ENCODE results near the gene ANKRD13A. TPM values are rescaled to one million over a fixed set of nuclear protein-coding genes. Genes with fewer than 3 reads are reported as not detected.

Gene ANKRD13A
- total and polyA plus RNA-seq, 2 donors (not counting 3 experiments of a cell fraction or from before 2014, with no cell fraction given): 37.0 to 43.9 TPM

- Histone ChIP-seq H3K9me3 (replicated peaks; ENCODE audit: control insufficient read depth, insufficient read depth, low read length) (no peaks in the 10 kb centered on the region), H3K9me1 (replicated peaks; ENCODE audit: control insufficient read depth, extremely low read depth, insufficient read depth, low read length) (no peaks in the 10 kb centered on the region), H3K4me3 (replicated peaks in 1 of 3; ENCODE audit: insufficient read depth in 1 of 3, low read depth in 1 of 3, low read length in 3 of 3) (no peak overlapping the region), H3K36me3 (ENCODE audit: control insufficient read depth in 2 of 2, extremely low read depth in 1 of 2, insufficient read depth in 2 of 2, low read length in 2 of 2) (peaks cover 6 to 7% of the 10 kb centered on the region in 2 experiments), H3K27ac (ENCODE audit: insufficient read depth, low read depth, low read length) (peak overlapping the region; percentile 79), H3K4me2 (ENCODE audit: insufficient read depth, low read length) (no peak overlapping the region), H3K9ac (replicated peaks; ENCODE audit: extremely low read depth, insufficient read depth, low read length) (no peak overlapping the region), H3K4me1 (ENCODE audit: control insufficient read depth, extremely low read depth, insufficient read depth, low read length) (peaks cover 13% of the 10 kb centered on the region), H3K79me2 (ENCODE audit: control insufficient read depth, insufficient read depth, low read length) (peaks cover 16% of the 10 kb centered on the region), H3K27me3 (ENCODE audit: control insufficient read depth in 2 of 2, insufficient read depth in 2 of 2, low read length in 2 of 2) (no peaks in the 10 kb centered on the region), H2AFZ (ENCODE audit: low read depth, low read length) (no peak overlapping the region), H4K20me1 (replicated peaks; ENCODE audit: control insufficient read depth, extremely low read depth, insufficient read depth, low read length) (no peaks in the 10 kb centered on the region)
- ChIA-PET POLR2A (interaction anchor here (0.7 kb wide), 1 partner anchor 25 kb away, joined by 9 read pairs; no protein-coding TSS in a partner anchor), CTCF (interaction anchor here (1.1 kb wide), 1 partner anchor 36 kb away, joined by 4 read pairs; no protein-coding TSS in a partner anchor)
- TF ChIP-seq FOS (IDR thresholded peaks at IDR 0.05; ENCODE audit: borderline replicate concordance, insufficient read depth, low read length): no peak
- TF ChIP-seq MYC (IDR thresholded peaks at IDR 0.05; ENCODE audit: low read depth, low read length): no peak
- no peak for TF ChIP-seq POLR2AphosphoS5 (IDR thresholded peaks at IDR 0.05; ENCODE audit: insufficient read depth, low read depth, low read length)
- TF ChIP-seq MAX (IDR thresholded peaks at IDR 0.05; ENCODE audit: insufficient read depth, insufficient read length): no peak
- no peak for TF ChIP-seq GATA2 (IDR thresholded peaks at IDR 0.05; ENCODE audit: insufficient read depth, insufficient read length, low read depth, low read length)
- TF ChIP-seq CTCF (IDR thresholded peaks at IDR 0.05; ENCODE audit: extremely low read depth in 1 of 2, insufficient read depth in 1 of 2, low read depth in 1 of 2, low read length in 2 of 2): no peak
- TF ChIP-seq POLR2A (IDR thresholded peaks at IDR 0.05; ENCODE audit: low read depth, low read length): no peak
- TF ChIP-seq JUN (IDR thresholded peaks at IDR 0.05; ENCODE audit: borderline replicate concordance, insufficient read depth, insufficient read length, low read depth): no peak
- TF ChIP-seq EZH2 (IDR thresholded peaks at IDR 0.05; ENCODE audit: borderline replicate concordance, low read depth, low read length, severe bottlenecking): no peak
- no peak for DNase-seq (ENCODE audit: low read depth, low spot score)
- dilution Hi-C loops (cut with MboI; ENCODE audit: extremely low pct_ligation_motif_present, low sequenced_read_pairs): no loop called here
- BruUV-seq (replicated peaks): no TSS peak
- no peak for FAIRE-seq
- intact Hi-C loops (cut with micrococcal nuclease): no loop called here
These were observed 11.0 kb upstream of the ANKRD13A start for GRCh38 chr12:109988274-109988673.
